Heart right ventricle (tissue), 16 donors: ENCODE measurements around the gene GALNT16. TPM values are rescaled to one million over a fixed set of nuclear protein-coding genes. Genes with fewer than 3 reads are reported as not detected.
A peak's percentile ranks its signal among the peaks of the same experiment; 100 is the strongest.

ENCODE experiments used
- ATAC-seq, 8 donors: fragments of 200-7000 bp; cut with Tn5 transposase; one replicate each; pipeline ENCODE4 v1.9.1; 2020; ENCODE audit warnings: mild to moderate bottlenecking in 8 of 8, moderate library complexity in 8 of 8, moderate number of reproducible peaks in 1 of 8
- DNase-seq, 2 donors: peaks; one replicate each; pipeline ENCODE4 v3.0.0-alpha.2; 2020
- H3K27ac ChIP-seq, 10 donors: fragments of 200-600 bp; sonication (generic) in 2 of 10; one replicate each; pipeline versions ENCODE4 v1.5.0 to v1.8.0; 2020 to 2022; ENCODE audit warnings: mild to moderate bottlenecking in 3 of 10
- H3K27me3 ChIP-seq, 7 donors: fragments of 200-600 bp; one replicate each; pipeline ENCODE4 v1.8.0; 2021 to 2022; ENCODE audit warnings: mild to moderate bottlenecking in 2 of 7
- H3K36me3 ChIP-seq, 9 donors: fragments of 200-600 bp; sonication (generic) in 1 of 9; one replicate each; pipeline versions ENCODE4 v1.5.0 to v1.8.0; 2020 to 2022; ENCODE audit warnings: mild to moderate bottlenecking in 2 of 9
- H3K4me1 ChIP-seq, 9 donors: fragments of 200-600 bp; sonication (generic) in 1 of 9; one replicate each; pipeline versions ENCODE4 v1.5.0 to v1.8.0; 2020 to 2022; ENCODE audit warnings: mild to moderate bottlenecking in 4 of 9
- H3K4me3 ChIP-seq, 10 donors: fragments of 200-600 bp; sonication (generic) in 2 of 10; one replicate each; pipeline versions ENCODE4 v1.5.0 to v1.8.0; 2020 to 2022; ENCODE audit warnings: mild to moderate bottlenecking in 7 of 10, moderate library complexity in 2 of 10
- H3K9me3 ChIP-seq, 11 donors: fragments of 200-600 bp in 10 of 11; sonication (generic) in 2 of 11; one replicate each; pipeline versions ENCODE4 v1.5.0 to v1.8.0; 2013 to 2022; ENCODE audit warnings: mild to moderate bottlenecking in 2 of 11, control low read depth in 1 of 11, moderate library complexity in 1 of 11
- CTCF ChIP-seq, 9 donors: fragments of 200-600 bp; sonication (generic) in 2 of 9; IDR thresholded peaks; one replicate each; pipeline versions ENCODE4 v1.5.0 to v1.8.0; 2021 to 2022; ENCODE audit warnings: antibody characterized with exemption in 9 of 9, mild to moderate bottlenecking in 5 of 9, moderate library complexity in 1 of 9
- WGBS, 2 donors: extraction: QIAGEN DNeasy Blood & Tissue Kit; methylation state at CpG; one replicate each; pipeline ENCODE4 v1.1.7; 2013; ENCODE audit warnings: inconsistent platforms in 1 of 2; 5-methylcytosine and 5-hydroxymethylcytosine counted together
- intact Hi-C, 10 donors: fragments of 100-400 bp; cut with DNase I; formaldehyde crosslinking; loops; one replicate each; pipeline versions ENCODE4 v1.11.1 to v1.14.2; 2022
- polyA plus RNA-seq, 2 donors: library from polyadenylated mRNA; stranded (reverse); fragments of 200-250 nt; gene quantifications; one replicate each; pipeline ENCODE4 v1.2.3, GENCODE V29; 2013
- total RNA-seq, 10 donors: library from RNA; stranded (reverse); fragmentation: NEBNext Ultra II Directional in 3 of 10; extraction: Animal tissue kit (Norgen Biotek cat#: 25700) in 3 of 10; gene quantifications; one replicate each; pipeline versions ENCODE4 v1.2.1 to v1.2.4, GENCODE V29; 2021 to 2023
- donor health status: Arrhythmogenic right ventricular cardiomyopathy.
- donor health status: ischemic (EF 13 %, LVEDD 7.1; RV severe dilation, severe dysfunction).
- donor health status: healthy with polysubstance abuse.
- donor health status: DM: no; HTN: yes; CAD: no.
- donor health status: DM: no; HTN: no; CAD: no.
- donor health status: ischemic (EF 25% LVEDD 6.9; RV normal size, moderate dysfunction).
- donor health status: ischemic (EF 25% LVEDD 5.7; RV mildly dilated, moderate dysfunction).
- donor health status: healthy.
- donor health status: DM: yes; HTN: yes; CAD: no.
- donor health status: Ischemic cardiomyopathy.
- donor health status: ischemic (EF 35%, LVEDD 5.7; RV mildly dilated, moderate dysfunction).
- donor health status: nonischemic (EF 11% LVEDD 7.7; RV severe dilation, severe dysfunction).
- donor health status: DM: yes; HTN: yes; CAD: no.
- donor health status: PGD.
- donor health status: ischemic (EF 29% LVEDD 5.4; RV normal size, mild dysfunction).
- donor health status: nonischemic (EF 23%, LVEDD 6.1; RV moderate dilation, normal function).

GALNT16 gene
- total and polyA plus RNA-seq, 12 donors: 9.6 to 106 (median 68.3) TPM

- Histone ChIP-seq H3K4me3 (no peak overlapping the region), H3K27me3 (no peaks in the 10 kb centered on the region), H3K9me3 (no peaks in the 10 kb centered on the region), H3K27ac (no peak overlapping the region), H3K36me3 (peaks cover 0 to 47% (median 0%) of the 10 kb centered on the region in 9 donors), H3K4me1 (peaks cover 0 to 9% (median 3%) of the 10 kb centered on the region in 9 donors)
- no peak for TF ChIP-seq CTCF (IDR thresholded peaks at IDR 0.05)
- WGBS, 2 donors: 92 to 98% methylated on average over 5 of the region's 5 CpGs
- DNase-seq (no peak), ATAC-seq (no peak)
- intact Hi-C loops: loop anchor here in 1 of 10 donors (5.0 kb wide), 1 partner anchor 1434 kb away; no protein-coding TSS in a partner anchor
Observed at GRCh38 chr14:69337984-69338383, 78.0 kb downstream of the GALNT16 start.

GRCh38 chr14:69339426-69339825, 79.5 kb downstream of the GALNT16 start:
- H3K4me1 ChIP-seq: peaks cover 0 to 16% (median 8%) of the 10 kb centered on the region in 9 donors
- H3K9me3 ChIP-seq: no peaks in the 10 kb centered on the region
- no peak for TF ChIP-seq CTCF (IDR thresholded peaks at IDR 0.05)
- H3K36me3 ChIP-seq: peaks cover 0 to 42% (median 0%) of the 10 kb centered on the region in 9 donors
- intact Hi-C loops: loop anchor here in 1 of 10 donors (5.0 kb wide), 1 partner anchor 1433 kb away; no protein-coding TSS in a partner anchor
- no peak for ATAC-seq
- no peak overlapping the region for H3K4me3 ChIP-seq
- no peak for DNase-seq
- 96% methylated on average over 13 of the region's 13 CpGs for WGBS, 2 donors
- H3K27ac ChIP-seq: no peak overlapping the region
- H3K27me3 ChIP-seq: no peaks in the 10 kb centered on the region

GRCh38 chr14:69342928-69343525, 83.1 kb downstream of the GALNT16 start:
- Histone ChIP-seq H3K4me3 (no peak overlapping the region), H3K4me1 (peaks cover 0 to 12% (median 8%) of the 10 kb centered on the region in 9 donors), H3K27me3 (no peaks in the 10 kb centered on the region), H3K27ac (peak overlapping the region in 1 of 10 donors; percentile 40), H3K9me3 (no peaks in the 10 kb centered on the region), H3K36me3 (peaks cover 0 to 51% (median 0%) of the 10 kb centered on the region in 9 donors)
- intact Hi-C loops: loop anchor here in 1 of 10 donors (10.0 kb wide), 1 partner anchor 88 kb away; no protein-coding TSS in a partner anchor
- DNase-seq (no peak), ATAC-seq (peak in 6 of 8 donors; percentile 20 to 81 (median 68))
- TF ChIP-seq CTCF (IDR thresholded peaks at IDR 0.05): no peak
- WGBS, 2 donors: 32 to 35% methylated on average over 8 of the region's 8 CpGs

- intact Hi-C loops: loop anchor here in 1 of 10 donors (10.0 kb wide), 1 partner anchor 89 kb away; no protein-coding TSS in a partner anchor
- no peaks in the 10 kb centered on the region for H3K9me3 ChIP-seq
- H3K4me3 ChIP-seq: no peak overlapping the region
- peaks cover 0 to 53% (median 0%) of the 10 kb centered on the region in 9 donors for H3K36me3 ChIP-seq
- ATAC-seq (no peak), DNase-seq (no peak)
- no peak for TF ChIP-seq CTCF (IDR thresholded peaks at IDR 0.05)
- 91 to 96% methylated on average over 3 of the region's 3 CpGs for WGBS, 2 donors
- H3K27ac ChIP-seq: no peak overlapping the region
- peaks cover 0 to 12% (median 8%) of the 10 kb centered on the region in 9 donors for H3K4me1 ChIP-seq
- no peaks in the 10 kb centered on the region for H3K27me3 ChIP-seq
Observed at GRCh38 chr14:69344171-69344570, 84.2 kb downstream of the GALNT16 start.
